Esophagus muscularis mucosa (tissue), 4 donors: ENCODE measurements around the gene PRPF18. TPM values are rescaled to one million over a fixed set of nuclear protein-coding genes. Genes with fewer than 3 reads are reported as not detected.
A peak's percentile ranks its signal among the peaks of the same experiment; 100 is the strongest.
"Not testable (repeated sequence)": the region's sequence is repeated elsewhere in the genome, so short reads cannot be mapped to it uniquely, and the experiment has no call there.

Experiments
- DNase-seq: peaks from one replicate; pipeline ENCODE4 v3.0.0-alpha.2; 2017; ENCODE audit errors: extremely low spot score
- H3K27ac ChIP-seq, 4 donors: fragments of 200-600 bp; sonication (generic); replicated peaks in 1 of 4; 1 replicate in 3 of 4; 2 replicates in 1 of 4; pipeline ENCODE4 v1.5.1; 2016 to 2019; ENCODE audit warnings: mild to moderate bottlenecking in 1 of 4
- H3K27me3 ChIP-seq, 4 donors: fragments of 200-600 bp; sonication (generic); one replicate each; pipeline versions ENCODE4 v1.5.1 to v1.6.0; 2016 to 2019
- H3K36me3 ChIP-seq, 4 donors: fragments of 200-600 bp; sonication (generic); one replicate each; pipeline ENCODE4 v1.5.1; 2016 to 2019
- H3K4me1 ChIP-seq, 4 donors: fragments of 200-600 bp; sonication (generic); one replicate each; pipeline ENCODE4 v1.5.1; 2016 to 2019
- H3K4me3 ChIP-seq, 4 donors: fragments of 200-600 bp; sonication (generic); 1 replicate in 2 of 4; 2 replicates in 2 of 4; pipeline ENCODE4 v1.5.1; 2016 to 2019; ENCODE audit warnings: mild to moderate bottlenecking in 4 of 4, moderate library complexity in 1 of 4
- H3K9me3 ChIP-seq, 4 donors: fragments of 200-600 bp; sonication (generic); 1 replicate in 3 of 4; 2 replicates in 1 of 4; pipeline ENCODE4 v1.5.1; 2016 to 2019
- CTCF ChIP-seq, 3 experiments: fragments of 200-600 bp in 2 of 3; fragments of 450-650 bp in 1 of 3; sonication (generic) in 2 of 3; IDR thresholded peaks; one replicate each; pipeline ENCODE4 v1.5.1; 2017 to 2019; ENCODE audit warnings: antibody characterized with exemption in 3 of 3, mild to moderate bottlenecking in 2 of 3, moderate library complexity in 1 of 3
- EP300 ChIP-seq: sonication (generic); formaldehyde crosslinking; IDR thresholded peaks from one replicate; pipeline ENCODE4 v1.6.1; 2017; ENCODE audit warnings: antibody characterized with exemption
- POLR2A ChIP-seq: fragments of 450-650 bp; IDR thresholded peaks from one replicate; pipeline ENCODE4 v1.6.1; 2017; ENCODE audit warnings: antibody characterized with exemption, moderate library complexity, mild to moderate bottlenecking, low read depth
- POLR2AphosphoS5 ChIP-seq, 2 donors: sonication (generic); formaldehyde crosslinking; IDR thresholded peaks; one replicate each; pipeline ENCODE4 v1.6.1; 2017; ENCODE audit warnings: antibody characterized with exemption in 2 of 2
- WGBS: methylation state at CpG from one replicate; pipeline ENCODE4 v1.1.5; 2018; 5-methylcytosine and 5-hydroxymethylcytosine counted together
- intact Hi-C: fragments of 100-400 bp; cut with DNase I; formaldehyde crosslinking; loops from one replicate; pipeline ENCODE4 v1.15.1; 2023
- total RNA-seq, 4 donors: library from RNA; depleted of rRNA; stranded (reverse); fragments of >200 nt; gene quantifications; one replicate each; pipeline versions ENCODE4 v1.1.0 to v1.2.1, GENCODE V29; 2016

PRPF18 gene, protein sequence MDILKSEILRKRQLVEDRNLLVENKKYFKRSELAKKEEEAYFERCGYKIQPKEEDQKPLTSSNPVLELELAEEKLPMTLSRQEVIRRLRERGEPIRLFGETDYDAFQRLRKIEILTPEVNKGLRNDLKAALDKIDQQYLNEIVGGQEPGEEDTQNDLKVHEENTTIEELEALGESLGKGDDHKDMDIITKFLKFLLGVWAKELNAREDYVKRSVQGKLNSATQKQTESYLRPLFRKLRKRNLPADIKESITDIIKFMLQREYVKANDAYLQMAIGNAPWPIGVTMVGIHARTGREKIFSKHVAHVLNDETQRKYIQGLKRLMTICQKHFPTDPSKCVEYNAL
- 10 to 100 TPM; 16.2 to 27.8 (median 25.6) TPM for total RNA-seq

- under 1% methylated on average over 19 of the region's 38 CpGs for WGBS
- Histone ChIP-seq H3K27me3 (peaks cover 0 to 23% (median 0%) of the 10 kb centered on the region in 4 donors), H3K9me3 (no peaks in the 10 kb centered on the region), H3K27ac (peak within 1 kb of the TSS; percentile 60 to 77 (median 68)), H3K4me1 (peaks cover 16 to 25% (median 20%) of the 10 kb centered on the region in 4 donors), H3K4me3 (peak within 1 kb of the TSS; percentile 76 to 86 (median 78)), H3K36me3 (peaks cover 0 to 4% (median 1%) of the 10 kb centered on the region in 4 donors)
- intact Hi-C loops: loop anchor here (5.0 kb wide), 2 partner anchors 60 to 215 kb away; partner anchors contain the start of gene BEND7
- DNase-seq: peak; percentile 97
- TF ChIP-seq EP300: no peak
- TF ChIP-seq POLR2A: no peak
- TF ChIP-seq POLR2AphosphoS5 (IDR thresholded peaks at IDR 0.05): peak; percentile 66 to 86
- TF ChIP-seq CTCF (IDR thresholded peaks at IDR 0.05): peak in 2 of 3 experiments; percentile 97 to 99
Measured at GRCh38 chr10:13586676-13587355, at the start of gene PRPF18. Gene PRPF18, plus strand, starts transcription at chr10:13586965. Its CDS starts 122 bp downstream, at chr10:13587087.

DNA sequence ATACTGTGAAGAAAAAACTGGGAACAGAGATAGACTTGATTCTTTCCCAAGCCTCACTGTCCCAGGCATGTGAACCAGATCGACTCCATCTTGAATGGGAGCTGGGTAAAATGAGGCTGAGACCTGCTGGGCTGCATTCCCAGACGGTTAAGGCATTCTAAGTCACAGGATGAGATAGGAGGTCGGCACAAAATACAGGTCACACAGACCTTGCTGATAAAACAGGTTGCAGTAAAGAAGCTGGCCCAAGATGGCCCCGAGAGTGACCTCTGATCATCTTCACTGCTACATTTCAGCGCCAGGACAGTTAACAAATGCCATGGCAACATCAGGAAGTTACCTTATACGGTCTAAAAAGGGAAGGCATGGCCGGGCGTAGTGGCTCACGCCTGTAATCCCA, 48.8 kb upstream of the PRPF18 start:
- H3K9me3 ChIP-seq, DNase-seq, H3K4me3 ChIP-seq, H3K27ac ChIP-seq, H3K4me1 ChIP-seq, H3K36me3 ChIP-seq: not testable (repeated sequence)
- intact Hi-C loops: loop anchor here (10.0 kb wide), 1 partner anchor 163 kb away; no protein-coding TSS in a partner anchor
- 76% methylated on average over 9 of the region's 9 CpGs for WGBS
- H3K27me3 ChIP-seq: peaks cover 0 to 32% (median 0%) of the 10 kb centered on the region in 4 donors

DNA sequence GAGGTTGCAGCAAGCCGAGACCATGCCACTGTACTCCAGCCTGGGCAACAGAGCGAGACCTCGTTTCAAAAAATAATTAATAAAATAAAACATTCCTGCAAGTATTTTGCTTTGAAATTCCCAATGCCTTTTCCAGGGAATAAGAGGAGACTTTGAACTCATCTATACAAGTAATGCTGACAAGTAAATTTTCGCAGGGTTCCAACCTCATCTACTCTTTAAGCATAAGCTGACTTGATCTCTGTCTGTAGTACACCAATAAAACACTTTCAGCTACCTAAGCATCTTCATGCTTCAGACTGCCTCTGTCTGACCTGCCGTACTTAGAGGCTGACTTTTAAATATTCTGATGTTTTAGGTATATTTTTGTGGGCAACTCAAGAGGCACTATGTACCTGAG, 44.2 kb upstream of the PRPF18 start:
- intact Hi-C loops: no loop called here
- Histone ChIP-seq H3K36me3 (no peaks in the 10 kb centered on the region), H3K4me3 (no peak overlapping the region), H3K27ac (no peak overlapping the region), H3K4me1 (no peaks in the 10 kb centered on the region), H3K27me3 (peaks cover 0 to 35% (median 0%) of the 10 kb centered on the region in 4 donors), H3K9me3 (no peaks in the 10 kb centered on the region)
- DNase-seq: no peak
- TF ChIP-seq EP300: no peak
- TF ChIP-seq POLR2AphosphoS5 (IDR thresholded peaks at IDR 0.05): no peak
- no peak for TF ChIP-seq CTCF (IDR thresholded peaks at IDR 0.05)
- TF ChIP-seq POLR2A: no peak
- WGBS: 87% methylated on average over 5 of the region's 5 CpGs

GRCh38 chr10:13550802-13551201, 36.0 kb upstream of the PRPF18 start:
- Histone ChIP-seq H3K27ac (no peak overlapping the region), H3K27me3 (no peaks in the 10 kb centered on the region), H3K9me3 (peaks cover 0 to 14% (median 9%) of the 10 kb centered on the region in 4 donors), H3K4me3 (no peak overlapping the region), H3K4me1 (no peaks in the 10 kb centered on the region), H3K36me3 (no peaks in the 10 kb centered on the region)
- intact Hi-C loops: no loop called here
- 84% methylated on average over 2 of the region's 2 CpGs for WGBS
- TF ChIP-seq CTCF (IDR thresholded peaks at IDR 0.05) (no peak), EP300 (no peak), POLR2A (no peak), POLR2AphosphoS5 (IDR thresholded peaks at IDR 0.05) (no peak)
- DNase-seq: no peak

GRCh38 chr10:13555884-13556510, 30.8 kb upstream of the PRPF18 start:
- Histone ChIP-seq H3K9me3 (no peaks in the 10 kb centered on the region), H3K4me3 (no peak overlapping the region), H3K36me3 (no peaks in the 10 kb centered on the region), H3K27me3 (no peaks in the 10 kb centered on the region), H3K27ac (no peak overlapping the region), H3K4me1 (no peaks in the 10 kb centered on the region)
- no peak for DNase-seq
- intact Hi-C loops: no loop called here
- TF ChIP-seq EP300 (no peak), CTCF (IDR thresholded peaks at IDR 0.05) (no peak), POLR2AphosphoS5 (IDR thresholded peaks at IDR 0.05) (no peak), POLR2A (no peak)
- WGBS: 62% methylated on average over 2 of the region's 2 CpGs
